GM19239 (cell line): ENCODE measurements around the gene SLC25A34.
"Not testable (repeated sequence)": the region's sequence is repeated elsewhere in the genome, so short reads cannot be mapped to it uniquely, and the experiment has no call there.

ENCODE experiments used
- DNase-seq: peaks from one replicate; pipeline ENCODE4 v3.0.0; 2011; ENCODE audit warnings: low spot score; ENCODE audit not compliant: insufficient read length
- FAIRE-seq: peaks from 2 replicates; lab custom pipeline; 2011; peaks lifted over from hg19 to GRCh38; lab: Jason Lieb, UNC

SLC25A34 gene

DNA sequence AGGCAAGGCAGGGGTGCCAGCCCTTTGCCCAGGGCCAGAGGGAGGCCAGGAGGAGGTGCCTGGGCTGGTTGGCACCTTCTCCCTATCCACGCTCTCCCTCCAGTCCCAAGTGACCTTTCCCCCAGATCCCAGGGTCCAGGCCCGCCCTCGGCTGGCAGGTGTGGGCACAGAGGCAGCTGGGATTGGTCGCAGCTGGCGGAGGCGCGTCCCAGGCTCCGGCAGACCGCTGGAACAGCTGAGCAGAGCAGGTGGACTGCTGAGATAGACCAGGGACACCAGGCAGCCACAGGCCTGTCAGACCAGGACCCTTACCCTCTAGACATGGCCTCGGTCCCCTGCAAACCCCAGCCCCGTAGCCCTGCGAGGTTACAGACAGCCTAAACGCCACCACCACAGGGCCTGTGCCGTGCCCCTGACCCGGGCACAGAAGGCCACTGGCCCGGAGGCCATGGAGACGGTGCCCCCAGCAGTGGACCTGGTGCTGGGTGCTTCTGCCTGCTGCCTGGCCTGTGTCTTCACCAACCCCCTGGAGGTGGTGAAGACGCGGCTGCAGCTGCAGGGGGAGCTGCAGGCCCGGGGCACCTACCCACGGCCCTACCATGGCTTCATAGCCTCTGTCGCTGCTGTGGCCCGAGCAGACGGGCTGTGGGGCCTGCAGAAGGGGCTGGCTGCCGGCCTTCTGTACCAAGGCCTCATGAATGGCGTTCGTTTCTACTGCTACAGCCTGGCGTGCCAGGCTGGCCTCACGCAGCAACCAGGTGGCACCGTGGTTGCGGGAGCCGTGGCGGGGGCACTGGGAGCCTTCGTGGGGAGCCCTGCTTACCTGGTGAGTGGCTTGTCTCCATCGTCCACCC lies at the start of gene SLC25A34:
TSS of gene SLC25A34 (plus strand) at position 221 of the 854 bp plus-strand sequence. CDS start at position 449, 228 bp downstream.
- FAIRE-seq (no peak), DNase-seq (no peak)

DNA sequence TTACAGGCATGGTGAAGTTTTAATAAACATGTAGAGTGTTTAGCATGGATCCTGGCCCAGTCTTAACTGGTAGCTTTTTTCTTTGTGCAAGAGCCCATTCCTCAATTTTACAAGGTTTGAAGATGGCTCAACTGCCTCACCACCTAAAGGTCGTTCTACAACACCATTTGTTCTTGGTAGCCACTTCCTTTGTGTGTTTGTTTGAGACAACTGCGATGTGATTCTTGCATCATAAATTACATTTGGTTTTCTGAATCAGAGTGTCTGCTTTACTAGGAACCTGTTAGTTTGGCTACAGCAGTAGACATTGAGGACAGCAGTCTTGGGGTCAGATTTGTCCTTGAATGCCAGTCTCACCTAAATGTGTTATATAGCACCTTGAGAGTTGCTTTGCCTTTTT lies 48.6 kb upstream of the SLC25A34 start:
- FAIRE-seq (no peak), DNase-seq (no peak)

DNA sequence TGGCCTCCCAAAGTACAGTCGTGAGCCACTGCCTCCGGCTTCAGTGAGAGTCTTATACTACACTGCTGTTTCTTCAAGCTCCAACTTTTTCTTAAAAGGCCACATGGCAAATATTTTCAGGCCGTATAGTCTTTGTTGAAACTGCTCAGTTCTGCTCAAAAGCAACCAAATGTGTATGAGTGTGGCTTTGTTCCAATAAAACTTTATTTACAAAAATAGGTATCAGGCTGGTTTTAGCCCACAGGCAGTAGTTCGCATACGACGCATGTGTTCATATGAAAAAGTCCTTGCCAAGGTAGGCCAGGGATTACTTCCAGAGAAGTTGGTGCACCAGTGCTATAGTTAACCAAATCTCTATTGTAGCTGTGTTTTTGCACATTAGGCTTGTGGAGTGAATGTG lies 45.7 kb upstream of the SLC25A34 start:
- FAIRE-seq (no peak), DNase-seq (no peak)

DNA sequence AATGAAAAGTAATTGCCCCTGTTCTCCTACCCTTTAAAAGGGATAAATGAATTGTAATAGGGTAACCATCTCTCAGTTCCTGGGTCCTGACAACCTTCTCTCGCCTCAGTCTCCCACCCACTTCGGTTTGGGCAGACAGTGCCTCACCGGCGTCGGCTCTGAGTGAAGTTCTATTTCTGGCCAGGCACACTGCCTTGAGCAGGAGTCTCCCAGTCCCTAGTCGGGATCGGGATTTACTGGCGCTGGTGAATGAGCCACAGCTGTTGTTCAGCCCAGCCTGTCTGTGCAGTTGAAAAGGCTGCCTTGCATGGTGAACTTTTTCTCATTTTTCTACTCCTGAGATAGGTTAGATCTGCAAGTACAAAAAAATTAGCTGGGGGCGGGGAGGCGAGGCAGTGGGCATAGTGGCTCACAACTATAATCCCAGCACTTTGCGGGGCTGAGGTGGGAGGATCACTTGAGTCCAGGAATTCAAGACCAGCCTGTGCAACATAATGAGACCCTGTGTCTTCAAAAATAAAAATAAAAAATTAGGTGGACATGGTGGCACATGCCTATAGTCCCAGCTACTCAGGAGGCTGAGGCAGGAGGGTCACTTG lies 44.5 kb upstream of the SLC25A34 start:
- DNase-seq (no peak), FAIRE-seq (no peak)

DNA sequence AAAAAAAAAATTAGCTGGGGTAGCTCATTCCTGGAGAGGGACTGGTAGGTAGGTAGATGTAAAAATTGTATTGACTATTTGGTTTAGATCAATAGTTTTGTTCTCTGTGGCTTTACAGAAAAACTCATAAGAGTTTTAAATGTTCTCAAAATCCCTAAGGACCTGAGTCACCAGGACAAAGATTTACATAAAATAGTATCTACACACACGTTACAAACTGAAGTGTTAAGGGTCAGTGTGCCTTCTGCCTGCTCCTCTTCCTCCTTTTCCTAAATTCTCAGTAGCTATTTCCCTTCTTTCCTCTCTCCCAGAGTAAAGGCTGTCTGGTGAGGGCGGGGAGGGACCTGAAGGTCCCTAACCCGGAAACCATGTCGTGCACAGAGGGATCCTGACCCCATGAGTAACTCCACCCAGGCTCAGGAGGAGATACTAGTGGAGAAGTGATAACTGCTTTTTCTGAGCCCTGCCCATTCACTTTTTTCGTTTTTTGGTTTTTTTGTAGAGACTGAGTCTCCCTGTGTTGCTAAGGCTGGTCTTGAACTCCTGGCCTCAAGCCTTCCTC lies 43.9 kb upstream of the SLC25A34 start:
- no peak for DNase-seq
- FAIRE-seq: no peak

DNA sequence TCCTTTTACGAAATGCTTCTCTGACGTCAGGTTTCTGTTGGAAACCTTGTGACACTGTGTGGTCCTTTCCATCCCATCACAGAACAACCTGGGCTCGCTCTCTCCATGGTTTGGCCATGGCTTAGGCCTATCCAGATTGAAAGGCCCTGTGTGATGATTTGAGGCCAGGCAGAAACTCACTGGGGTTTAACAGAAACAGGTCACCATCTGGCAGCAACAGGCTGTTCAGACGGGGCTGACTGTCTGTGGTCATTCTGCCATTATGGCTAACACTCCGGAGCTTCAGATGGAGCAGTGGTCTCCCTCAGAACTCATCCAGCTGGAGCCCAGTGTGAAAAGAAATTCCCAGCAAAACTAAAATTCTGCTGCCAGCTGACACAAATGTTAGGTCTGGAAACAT lies 42.7 kb upstream of the SLC25A34 start:
- FAIRE-seq: no peak
- no peak for DNase-seq

DNA sequence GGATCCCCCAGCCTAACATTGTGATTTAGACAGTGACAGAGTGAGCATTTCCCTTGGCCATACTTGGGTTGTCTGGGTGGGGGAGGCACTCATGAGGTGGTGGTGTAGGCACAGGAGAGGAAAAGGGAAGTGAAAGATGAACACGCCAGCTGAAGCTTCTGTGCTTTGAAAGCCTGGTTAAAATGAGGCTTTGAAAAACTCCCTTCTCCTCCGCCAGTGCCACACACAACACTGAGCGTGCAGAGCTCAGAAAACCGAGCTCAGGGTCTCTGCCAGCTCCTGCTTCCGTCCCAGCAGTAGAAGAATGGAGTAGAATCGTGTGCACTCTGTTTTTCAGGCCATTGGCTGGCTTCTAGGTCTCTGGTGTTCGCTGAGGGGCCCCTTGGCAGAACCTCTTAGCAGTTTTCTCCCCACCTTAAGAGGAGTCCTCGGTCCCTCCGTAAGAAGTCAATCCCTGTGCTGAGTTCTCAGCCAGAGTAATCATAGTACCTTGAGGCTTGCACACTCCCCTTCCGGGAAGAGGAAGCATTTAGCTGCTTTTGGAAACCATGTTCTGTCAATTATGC lies 39.0 kb upstream of the SLC25A34 start:
- DNase-seq: peak; percentile 84
- FAIRE-seq: peak; percentile 96

DNA sequence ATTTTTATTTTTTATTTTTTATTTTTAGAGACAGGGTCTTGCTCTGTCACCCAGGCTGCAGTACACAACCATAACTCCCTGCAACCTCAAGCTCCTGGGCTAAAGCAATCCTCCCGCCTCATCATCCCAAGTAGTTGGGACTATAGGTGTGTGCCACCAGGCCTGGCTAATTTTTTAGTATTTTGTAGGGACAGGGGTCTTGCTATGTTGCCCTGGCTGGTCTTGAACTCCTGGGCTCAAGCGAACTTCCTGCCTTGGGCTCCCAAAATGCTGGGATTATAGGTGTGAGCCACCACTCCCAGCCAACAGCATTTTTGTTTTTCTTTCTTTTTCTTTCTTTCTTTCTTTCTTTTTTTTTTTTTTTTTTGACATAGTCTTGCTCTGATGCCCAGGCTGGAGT lies 37.9 kb upstream of the SLC25A34 start:
- no peak for FAIRE-seq

DNA sequence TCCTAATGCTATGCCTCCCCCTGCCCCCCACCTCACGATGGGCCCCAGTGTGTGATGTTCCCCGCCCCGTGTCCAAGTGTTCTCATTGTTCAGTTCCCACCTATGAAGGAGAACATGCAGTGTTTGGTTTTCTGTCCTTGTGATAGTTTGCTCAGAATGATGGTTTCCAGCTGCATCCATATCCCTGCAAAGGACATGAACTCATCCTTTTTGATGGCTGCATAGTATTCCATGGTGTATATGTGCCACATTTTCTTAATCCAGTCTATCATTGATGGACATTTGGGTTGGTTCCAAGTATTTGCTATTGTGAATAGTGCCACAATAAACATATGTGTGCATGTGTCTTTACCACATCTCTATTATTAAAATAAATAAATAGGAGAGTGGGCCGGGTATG lies 36.7 kb upstream of the SLC25A34 start:
- DNase-seq, FAIRE-seq: not testable (repeated sequence)

More for the DNA sequence above, 37.9 kb upstream of the SLC25A34 start:
- no peak for DNase-seq

DNA sequence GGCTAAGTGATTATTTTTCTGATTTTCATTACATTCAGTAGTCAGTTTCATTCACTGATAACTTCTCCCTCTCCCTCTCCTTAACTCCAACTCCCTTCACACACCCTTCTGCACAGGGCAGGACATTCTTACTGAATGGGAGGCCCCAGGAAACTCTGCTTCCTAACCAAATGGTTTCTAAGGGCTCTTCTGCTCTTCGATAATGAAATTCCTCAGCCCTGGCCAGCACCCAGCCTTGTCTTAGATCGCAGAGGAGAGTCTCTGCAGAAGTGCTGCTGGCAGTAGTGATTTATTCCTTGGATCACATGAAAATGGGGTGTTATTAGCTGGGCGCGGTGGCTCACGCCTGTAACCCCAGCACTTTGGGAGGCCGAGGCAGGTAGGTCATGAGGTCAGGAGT lies 35.5 kb upstream of the SLC25A34 start:
- FAIRE-seq (no peak), DNase-seq (no peak)

DNA sequence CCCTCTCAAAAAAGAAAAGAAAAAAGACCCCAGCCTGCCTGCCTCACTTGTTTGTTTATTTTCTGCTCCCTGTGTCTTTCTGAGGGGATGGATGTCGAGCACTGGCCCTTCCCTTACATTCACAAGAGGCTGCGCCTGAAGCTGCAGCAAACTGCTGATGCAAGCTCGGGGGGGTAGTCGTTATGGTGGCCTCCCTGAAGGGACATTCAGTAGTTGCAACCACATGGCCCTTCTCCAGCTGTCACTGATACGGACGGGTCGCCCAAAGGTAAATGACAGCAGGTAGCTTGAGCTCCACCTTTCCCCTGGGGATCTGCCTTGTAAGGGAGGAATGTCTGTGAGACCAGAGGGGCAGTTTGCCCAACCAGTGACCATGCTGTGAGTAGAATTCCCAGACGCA lies 34.3 kb upstream of the SLC25A34 start:
- no peak for DNase-seq
- no peak for FAIRE-seq

DNA sequence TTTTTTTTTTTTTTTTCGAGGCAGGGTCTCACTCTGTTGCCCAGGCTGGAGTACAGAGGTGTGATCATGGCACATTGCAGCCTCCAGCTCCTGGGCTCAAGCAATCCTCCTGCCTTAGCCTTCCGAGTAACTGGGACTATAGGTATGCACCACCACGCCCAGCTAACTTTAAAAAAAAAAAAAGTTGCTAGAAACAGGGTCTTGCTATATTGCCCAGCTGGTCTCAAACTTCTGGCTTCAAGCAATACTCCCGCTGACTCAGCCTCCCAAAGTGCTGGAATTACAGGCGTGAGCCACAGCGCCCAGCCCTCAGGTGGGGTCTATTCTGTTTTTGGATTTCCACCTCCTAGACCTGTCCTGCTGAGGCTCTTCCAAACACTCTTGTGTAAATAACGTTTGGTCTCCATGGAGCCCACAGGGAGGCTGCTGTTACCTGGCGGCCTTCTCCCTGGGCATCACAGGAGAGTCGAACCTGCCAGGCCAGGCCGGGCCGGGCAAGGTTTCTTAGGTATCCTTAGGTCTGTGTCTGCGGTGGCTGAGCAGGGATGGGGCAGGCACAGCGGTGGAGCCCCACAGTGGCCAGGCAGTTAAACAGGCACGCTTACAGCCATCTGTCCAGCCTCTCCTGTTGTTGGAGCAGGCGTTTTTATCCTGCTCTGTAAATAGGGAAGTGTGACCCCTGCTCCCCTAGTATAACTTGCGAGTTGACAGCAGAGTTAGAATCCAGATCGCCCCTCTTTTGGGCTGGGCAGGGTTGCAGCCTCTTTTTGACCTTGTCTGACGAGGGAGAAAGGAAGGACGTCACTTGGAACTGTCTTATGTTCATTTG lies 33.1 kb upstream of the SLC25A34 start:
- no peak for DNase-seq
- FAIRE-seq: no peak

DNA sequence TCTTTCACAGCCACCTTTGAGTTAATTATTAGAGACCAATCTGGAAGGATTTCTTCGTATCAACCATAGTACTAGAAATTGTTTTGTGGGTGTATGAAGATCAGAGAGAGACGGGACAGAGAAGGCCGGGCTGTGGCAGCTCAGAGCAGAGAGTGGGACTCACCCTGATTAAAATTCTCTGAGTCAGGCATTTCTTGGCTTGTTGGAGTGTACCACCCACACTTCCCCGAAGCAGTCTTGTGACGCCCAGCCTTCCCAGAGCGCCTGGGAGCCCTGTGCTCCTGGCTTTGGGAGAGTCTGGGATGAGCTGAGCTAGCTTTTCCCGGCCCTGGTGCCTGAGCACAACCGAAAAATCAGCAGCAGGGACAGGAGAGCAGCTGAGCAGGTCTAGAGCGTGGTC lies 32.5 kb upstream of the SLC25A34 start:
- DNase-seq (no peak), FAIRE-seq (no peak)

DNA sequence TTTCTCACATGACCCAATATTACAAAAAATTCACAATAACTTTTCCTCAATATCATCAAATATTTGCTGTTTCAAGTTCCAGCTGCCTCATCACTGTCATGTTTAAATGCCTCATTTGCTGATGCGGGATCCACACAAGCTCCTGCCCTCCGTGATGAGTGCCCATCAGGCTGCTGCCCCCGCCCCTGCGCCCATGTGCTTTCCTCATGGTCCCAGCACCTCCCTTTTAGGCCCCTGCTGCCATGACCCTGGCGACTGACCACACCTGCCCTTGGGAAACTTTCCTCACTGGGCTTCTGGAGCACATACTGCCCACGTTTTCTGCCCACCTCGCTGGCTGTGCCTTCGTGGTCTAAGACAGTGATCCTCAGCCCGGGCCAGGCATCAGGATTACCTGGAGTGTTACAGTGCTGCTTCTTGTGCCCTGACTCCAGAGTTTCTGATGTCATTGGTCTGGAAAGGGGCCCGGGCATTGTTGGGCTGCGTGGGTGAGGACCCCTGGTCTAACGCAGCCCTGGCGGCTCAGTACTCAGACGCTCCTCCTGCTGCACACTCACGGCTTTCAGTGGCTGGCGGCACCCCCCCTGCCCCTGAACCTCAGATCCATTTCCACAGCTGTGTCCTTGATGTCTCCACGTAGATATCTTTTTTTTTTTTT lies 31.4 kb upstream of the SLC25A34 start:
- no peak for DNase-seq
- no peak for FAIRE-seq

DNA sequence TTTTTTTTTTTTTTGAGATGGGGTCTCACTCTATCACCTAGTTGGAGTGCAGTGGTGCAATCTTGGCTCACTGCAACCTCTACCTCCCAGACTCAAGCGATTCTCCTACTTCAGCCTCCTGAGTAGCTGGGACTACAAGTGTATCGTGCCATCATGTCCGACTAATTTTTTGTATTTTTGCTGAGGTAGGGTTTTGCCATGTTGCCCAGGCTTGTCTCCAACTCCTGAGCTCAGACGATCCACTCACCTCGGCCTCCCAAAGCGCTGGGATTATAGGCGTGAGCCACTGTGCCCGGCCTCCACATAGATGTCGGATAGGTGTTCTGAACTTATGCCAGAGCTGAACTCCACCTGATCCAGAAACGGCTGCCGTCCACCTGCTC lies 30.9 kb upstream of the SLC25A34 start:
- DNase-seq (no peak), FAIRE-seq (no peak)

DNA sequence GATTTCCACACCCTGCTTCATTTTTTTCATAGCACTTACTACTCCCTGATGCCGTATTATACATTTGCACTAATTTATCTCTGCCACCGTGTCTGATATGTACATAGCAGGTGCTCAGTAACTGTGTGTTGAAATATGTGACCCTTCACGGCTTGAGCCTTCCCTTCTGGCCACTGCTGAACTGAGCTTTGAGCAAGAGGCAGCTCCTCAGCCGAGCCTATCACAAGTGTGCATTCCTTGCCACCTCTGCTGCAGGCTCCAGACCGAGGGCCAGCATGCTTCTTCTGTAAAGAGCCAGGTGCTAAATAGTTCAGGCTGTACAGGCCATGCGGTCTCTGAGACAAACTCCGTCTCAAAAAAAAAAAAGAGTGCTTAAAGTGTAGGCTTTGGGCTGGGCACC lies 29.3 kb upstream of the SLC25A34 start:
- FAIRE-seq: no peak
- no peak for DNase-seq

DNA sequence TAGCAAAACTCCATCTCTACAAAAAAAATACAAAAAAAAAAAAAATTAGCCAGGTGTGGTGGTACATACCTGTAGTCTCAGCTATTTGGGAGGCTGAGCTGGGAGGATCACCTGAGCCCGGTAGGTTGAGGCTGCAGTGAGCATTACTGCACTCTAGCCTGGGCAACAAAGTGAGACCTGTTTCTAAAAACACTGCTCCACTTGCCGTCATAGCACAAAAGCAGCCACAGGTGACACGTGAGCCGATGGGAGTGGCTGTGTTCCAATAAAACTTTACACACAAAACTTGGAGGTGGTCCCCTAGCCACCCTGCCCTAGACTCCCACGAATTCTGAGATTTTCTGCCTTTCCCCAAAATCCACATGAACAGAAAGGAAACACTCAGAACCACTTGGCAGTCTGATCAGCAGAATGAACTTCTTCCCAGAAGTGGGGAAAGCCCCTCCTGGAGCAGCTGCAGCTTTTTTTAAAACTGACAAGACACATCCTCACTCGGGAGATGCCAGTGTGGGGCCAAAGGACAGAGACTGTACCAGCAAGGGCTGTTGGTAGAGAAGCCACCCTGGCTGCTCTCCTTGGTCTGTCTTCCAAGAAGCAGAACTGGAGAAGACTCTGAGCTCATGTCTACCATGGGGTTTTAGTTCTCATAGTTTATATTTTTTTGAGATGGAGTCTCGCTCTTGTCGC lies 28.7 kb upstream of the SLC25A34 start:
- FAIRE-seq: no peak
- DNase-seq: no peak

DNA sequence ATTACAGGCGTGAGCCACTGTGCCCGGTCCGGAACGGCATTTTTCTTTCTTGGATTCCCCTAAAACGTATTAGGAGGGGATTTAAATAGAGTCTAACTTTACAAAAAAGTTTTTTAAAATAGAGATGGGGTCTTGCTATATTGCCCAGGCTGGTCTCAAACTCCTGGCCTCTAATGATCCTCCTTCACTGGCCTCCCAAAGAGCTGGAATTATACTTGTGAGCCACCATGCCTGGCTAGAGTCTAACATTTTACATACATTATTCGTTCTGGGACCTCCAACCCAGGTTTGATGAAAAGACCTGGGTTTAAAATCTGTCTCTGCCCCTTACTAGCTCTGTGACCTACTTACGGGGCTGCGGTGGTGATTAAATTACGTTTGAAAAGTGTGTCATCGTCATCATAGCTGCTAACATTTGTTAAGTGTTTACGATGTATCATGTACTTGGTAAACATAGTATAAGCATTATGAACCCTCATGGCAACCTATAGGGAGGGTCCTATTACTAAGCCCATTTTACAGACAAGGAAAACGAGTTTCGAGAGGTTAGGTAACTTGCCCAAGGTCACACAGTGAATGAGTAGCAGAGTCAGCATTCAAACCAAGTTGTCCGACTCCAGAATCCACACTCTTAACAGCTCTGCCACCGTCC lies 27.4 kb upstream of the SLC25A34 start:
- DNase-seq (no peak), FAIRE-seq (no peak)

DNA sequence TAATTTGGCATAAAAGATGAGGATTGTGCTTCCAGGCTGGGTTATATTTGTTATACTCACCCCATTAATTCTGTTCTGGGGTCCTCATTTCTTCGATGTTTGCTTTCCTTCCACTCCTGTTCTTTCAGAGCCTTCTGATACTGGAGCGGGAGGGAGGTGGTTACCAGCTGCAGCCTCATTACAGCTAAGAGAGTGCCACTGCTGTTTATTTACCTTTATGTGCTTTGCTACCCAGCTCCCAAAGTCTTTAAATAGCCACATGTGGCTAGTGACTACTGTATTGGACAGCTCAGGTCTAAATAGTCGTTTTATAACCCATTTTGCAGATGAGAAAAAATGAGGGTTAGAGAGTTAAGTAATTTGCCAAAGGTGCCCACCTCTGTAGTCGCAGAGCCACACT lies 26.8 kb upstream of the SLC25A34 start:
- FAIRE-seq (no peak), DNase-seq (no peak)
